HepG2 (cell line): ENCODE data around the gene SLC22A7. TPM values are rescaled to one million over a fixed set of nuclear protein-coding genes. Genes with fewer than 3 reads are reported as not detected.

Experiments
- DR1 ChIP-seq: sonication (generic); formaldehyde crosslinking; IDR thresholded peaks from 2 replicates; pipeline ENCODE4 v1.8.0; 2021; ENCODE audit warnings: mild to moderate bottlenecking, missing genetic modification reagents, inconsistent platforms
- EHMT2 ChIP-seq: fragments of 200-600 bp; sonication (generic); IDR thresholded peaks from 2 replicates; pipeline ENCODE4 v1.7.0; 2017; ENCODE audit warnings: antibody characterized with exemption, low read depth, low read length, borderline replicate concordance
- ETS1 ChIP-seq: sonication (generic); formaldehyde crosslinking; IDR thresholded peaks from 2 replicates; pipeline ENCODE4 v1.4.0; 2020; ENCODE audit warnings: missing genetic modification reagents
- HNRNPLL ChIP-seq: fragments of 200-400 bp; formaldehyde crosslinking; IDR thresholded peaks from 2 replicates; pipeline ENCODE4 v1.6.1; 2017; ENCODE audit warnings: mild to moderate bottlenecking, low read depth, low read length; ENCODE audit not compliant: poor library complexity, severe bottlenecking
- ISL2 ChIP-seq: sonication (generic); formaldehyde crosslinking; IDR thresholded peaks from 2 replicates; pipeline ENCODE4 v1.5.0; 2020; ENCODE audit warnings: missing genetic modification reagents
- PBX2 ChIP-seq: IDR thresholded peaks from 2 replicates; pipeline ENCODE4 v1.6.1; 2016; ENCODE audit warnings: control low read depth
- RAD21 ChIP-seq: fragments of 450-650 bp; formaldehyde crosslinking; IDR thresholded peaks from 2 replicates; pipeline ENCODE4 v1.5.0; 2020; ENCODE audit warnings: mild to moderate bottlenecking
- RBM39 ChIP-seq: fragments of 200-400 bp; formaldehyde crosslinking; IDR thresholded peaks from one replicate; pipeline ENCODE4 v1.6.1; 2018; ENCODE audit warnings: antibody characterized with exemption, mild to moderate bottlenecking, low read depth, low read length; ENCODE audit not compliant: poor library complexity, severe bottlenecking
- RFX3 ChIP-seq: IDR thresholded peaks from 2 replicates; pipeline ENCODE4 v1.6.1; 2016; ENCODE audit warnings: missing biosample characterization, missing genetic modification reagents
- SAP130 ChIP-seq: IDR thresholded peaks from 2 replicates; pipeline ENCODE4 v1.6.1; 2016; ENCODE audit warnings: low read depth
- SATB2 ChIP-seq: sonication (generic); formaldehyde crosslinking; IDR thresholded peaks from 2 replicates; pipeline ENCODE4 v1.5.0; 2020; ENCODE audit warnings: missing genetic modification reagents
- TCF12 ChIP-seq, 2 experiments: fragments of 450-650 bp in 1 of 2; sonication (generic) in 1 of 2; formaldehyde crosslinking in 1 of 2; IDR thresholded peaks; 2 replicates each; pipeline versions ENCODE4 v1.6.1 to v1.8.0; 2017 to 2022; ENCODE audit warnings: antibody characterized with exemption in 1 of 2, mild to moderate bottlenecking in 1 of 2, missing genetic modification reagents in 1 of 2, moderate library complexity in 1 of 2
- TCF7L2 ChIP-seq: IDR thresholded peaks from 2 replicates; pipeline ENCODE4 v1.6.1; 2011; ENCODE audit warnings: mild to moderate bottlenecking, low read depth, low read length, moderate library complexity
- YY1 ChIP-seq: IDR thresholded peaks from 2 replicates; pipeline ENCODE4 v1.6.1; 2011; ENCODE audit warnings: low read length, low read depth, moderate library complexity, mild to moderate bottlenecking; ENCODE audit not compliant: insufficient read depth, insufficient replicate concordance
- ZBTB26 ChIP-seq: IDR thresholded peaks from 2 replicates; pipeline ENCODE4 v1.6.1; 2016; ENCODE audit warnings: missing compliant biosample characterization, missing genetic modification reagents, borderline replicate concordance
- ZBTB39 ChIP-seq: sonication (generic); formaldehyde crosslinking; IDR thresholded peaks from 2 replicates; pipeline ENCODE4 v1.5.0; 2020; ENCODE audit warnings: missing genetic modification reagents
- ZNF138 ChIP-seq: sonication (generic); formaldehyde crosslinking; IDR thresholded peaks from 2 replicates; pipeline ENCODE4 v1.5.0; 2020; ENCODE audit warnings: mild to moderate bottlenecking, low read depth, missing genetic modification reagents
- ZNF18 ChIP-seq: sonication (generic); formaldehyde crosslinking; IDR thresholded peaks from 2 replicates; pipeline ENCODE4 v1.8.0; 2022; ENCODE audit warnings: mild to moderate bottlenecking, missing genetic modification reagents; ENCODE audit not compliant: insufficient replicate concordance
- ZNF335 ChIP-seq: sonication (generic); formaldehyde crosslinking; IDR thresholded peaks from 2 replicates; pipeline ENCODE4 v1.4.0; 2020; ENCODE audit warnings: missing genetic modification reagents
- ZNF605 ChIP-seq: sonication (generic); formaldehyde crosslinking; IDR thresholded peaks from 2 replicates; pipeline ENCODE4 v1.8.0; 2022; ENCODE audit warnings: mild to moderate bottlenecking, missing genetic modification reagents
- ZNF614 ChIP-seq: IDR thresholded peaks from 2 replicates; pipeline ENCODE4 v1.6.1; 2018; ENCODE audit warnings: missing biosample characterization, missing genetic modification reagents, inconsistent platforms, borderline replicate concordance
- ZSCAN29 ChIP-seq: sonication (generic); formaldehyde crosslinking; conservative IDR thresholded peaks from 2 replicates; pipeline ENCODE4 v1.4.0; 2020; ENCODE audit warnings: mild to moderate bottlenecking, missing genetic modification reagents
- polyA plus RNA-seq, 8 experiments: library from polyadenylated mRNA; depleted of rRNA in 3 of 8; stranded (reverse) in 7 of 8; unstranded in 1 of 8; fragments of >200 nt; fragmentation: Illumina TruSeq in 4 of 8; extraction: Trizol in 4 of 8; gene quantifications; 2 replicates each; pipeline versions ENCODE4 v1.2.1 to v1.2.3, GENCODE V29; 2011 to 2016; ENCODE audit warnings: low read depth in 4 of 8, missing spikeins in 1 of 8, mixed read lengths in 1 of 8; ENCODE audit not compliant: insufficient read depth in 1 of 8
- total RNA-seq, 5 experiments: library from RNA; depleted of rRNA; stranded (reverse); fragments of >200 nt; fragmentation: Illumina TruSeq; extraction: Trizol; gene quantifications; 2 replicates each; pipeline ENCODE4 v1.2.3, GENCODE V29; 2016; ENCODE audit warnings: low read depth in 1 of 5

Gene SLC22A7
- total and polyA plus RNA-seq, 2 of the 13 experiments (the other 11 are each of a cell fraction or from before 2014, with no cell fraction given) = 5.3 to 22.6 TPM

- TF ChIP-seq PBX2 (CRISPR knock-in tag) = peak; percentile 59
- peak; percentile 22; the same call in 1 of the 2 replicates for TF ChIP-seq SATB2
- TF ChIP-seq ZBTB39 (CRISPR knock-in tag) = peak; percentile 97
- peak; percentile 99 for TF ChIP-seq ZNF614 (CRISPR knock-in tag)
- peak; percentile 25; the same call in 1 of the 2 replicates for TF ChIP-seq TCF7L2
- TF ChIP-seq RFX3 = peak; percentile 39; the same call in 1 of the 2 replicates
- peak; percentile 99 for TF ChIP-seq ZBTB26
- peak; percentile 79 for TF ChIP-seq YY1
- peak; percentile 98 for TF ChIP-seq ISL2 (CRISPR knock-in tag)
- peak; percentile 98 for TF ChIP-seq ZSCAN29
- peak; percentile 88; the same call in 1 of the 2 replicates for TF ChIP-seq ZNF335 (CRISPR knock-in tag)
- peak; percentile 100 for TF ChIP-seq ZNF605 (CRISPR knock-in tag)
- peak; percentile 96 for TF ChIP-seq ZNF138 (CRISPR knock-in tag)
- no peak; the same call in 1 of the 2 replicates for TF ChIP-seq EHMT2
- TF ChIP-seq RBM39 = peak; percentile 36
- TF ChIP-seq HNRNPLL = no peak
- peak; percentile 79 for TF ChIP-seq RAD21 (CRISPR knock-in tag)
- TF ChIP-seq ZNF18 (CRISPR knock-in tag) = peak; percentile 98
- TF ChIP-seq DR1 (CRISPR knock-in tag) = peak; percentile 77; the same call in 1 of the 2 replicates
- TF ChIP-seq ETS1 (CRISPR knock-in tag) = peak; percentile 3; the same call in 1 of the 2 replicates
- TF ChIP-seq SAP130 (CRISPR knock-in tag) = peak; percentile 99
- TF ChIP-seq TCF12 (IDR thresholded peaks at IDR 0.05) = no peak
- peak; percentile 100 for TF ChIP-seq TCF12 (CRISPR knock-in tag; IDR thresholded peaks at IDR 0.05)
These were observed 30.3 kb upstream of the SLC22A7 start (continued) for GRCh38 chr6:43267619-43268354.
